ENCODE measurements around the gene BRWD1.

The BRWD1 gene

GRCh38 chr21:39307466-39307865 lies 6.0 kb downstream of the BRWD1 start:
- DNase-seq (ENCODE audit: low read depth in 1 of 2, low spot score in 1 of 2) = no peak
- TF ChIP-seq JUND (IDR thresholded peaks at IDR 0.05; ENCODE audit: low read depth) = no peak
- in situ Hi-C loops (cut with HindIII; ENCODE audit: low pct_unique_long_range_greater_than_20kb, low sequenced_read_pairs) = no loop called here

- in situ Hi-C loops (cut with HindIII; ENCODE audit: low pct_unique_long_range_greater_than_20kb, low sequenced_read_pairs) = no loop called here
- DNase-seq (ENCODE audit: low read depth in 1 of 2, low spot score in 1 of 2) = no peak
- TF ChIP-seq JUND (IDR thresholded peaks at IDR 0.05; ENCODE audit: low read depth) = no peak
Measured at GRCh38 chr21:39300587-39300986, 12.8 kb downstream of the BRWD1 start.

- in situ Hi-C loops (cut with HindIII; ENCODE audit: low pct_unique_long_range_greater_than_20kb, low sequenced_read_pairs) = no loop called here
- DNase-seq (ENCODE audit: low read depth in 1 of 2, low spot score in 1 of 2) = no peak
- no peak for TF ChIP-seq JUND (IDR thresholded peaks at IDR 0.05; ENCODE audit: low read depth)
Measured at GRCh38 chr21:39296891-39297290, 16.5 kb downstream of the BRWD1 start.

- TF ChIP-seq JUND (IDR thresholded peaks at IDR 0.05; ENCODE audit: low read depth) = no peak
- in situ Hi-C loops (cut with HindIII; ENCODE audit: low pct_unique_long_range_greater_than_20kb, low sequenced_read_pairs) = no loop called here
- no peak for DNase-seq (ENCODE audit: low read depth in 1 of 2, low spot score in 1 of 2)
Measured at GRCh38 chr21:39288987-39289386, 24.4 kb downstream of the BRWD1 start.

- in situ Hi-C loops (cut with HindIII; ENCODE audit: low pct_unique_long_range_greater_than_20kb, low sequenced_read_pairs) = no loop called here
- no peak for DNase-seq (ENCODE audit: low read depth in 1 of 2, low spot score in 1 of 2)
- TF ChIP-seq JUND (IDR thresholded peaks at IDR 0.05; ENCODE audit: low read depth) = no peak
Measured at GRCh38 chr21:39282911-39283310, 30.5 kb downstream of the BRWD1 start.

- DNase-seq (ENCODE audit: low read depth in 1 of 2, low spot score in 1 of 2) = no peak
- in situ Hi-C loops (cut with HindIII; ENCODE audit: low pct_unique_long_range_greater_than_20kb, low sequenced_read_pairs) = no loop called here
- TF ChIP-seq JUND (IDR thresholded peaks at IDR 0.05; ENCODE audit: low read depth) = no peak
Measured at GRCh38 chr21:39281853-39282252, 31.6 kb downstream of the BRWD1 start.

- no peak for TF ChIP-seq JUND (IDR thresholded peaks at IDR 0.05; ENCODE audit: low read depth)
- DNase-seq (ENCODE audit: low read depth in 1 of 2, low spot score in 1 of 2) = no peak
- in situ Hi-C loops (cut with HindIII; ENCODE audit: low pct_unique_long_range_greater_than_20kb, low sequenced_read_pairs) = no loop called here
Measured at GRCh38 chr21:39281207-39281606, 32.2 kb downstream of the BRWD1 start.

- DNase-seq (ENCODE audit: low read depth in 1 of 2, low spot score in 1 of 2) = no peak
- no peak for TF ChIP-seq JUND (IDR thresholded peaks at IDR 0.05; ENCODE audit: low read depth)
- in situ Hi-C loops (cut with HindIII; ENCODE audit: low pct_unique_long_range_greater_than_20kb, low sequenced_read_pairs) = no loop called here
Measured at GRCh38 chr21:39269620-39270019, 43.8 kb downstream of the BRWD1 start.

- DNase-seq (ENCODE audit: low read depth in 1 of 2, low spot score in 1 of 2) = no peak
Measured at GRCh38 chr21:39265603-39266002, 47.8 kb downstream of the BRWD1 start.

GRCh38 chr21:39263372-39263771 lies 50.1 kb downstream of the BRWD1 start:
- no peak for DNase-seq (ENCODE audit: low read depth in 1 of 2, low spot score in 1 of 2)
- in situ Hi-C loops (cut with HindIII; ENCODE audit: low pct_unique_long_range_greater_than_20kb, low sequenced_read_pairs) = no loop called here
- no peak for TF ChIP-seq JUND (IDR thresholded peaks at IDR 0.05; ENCODE audit: low read depth)

More at GRCh38 chr21:39265603-39266002, 47.8 kb downstream of the BRWD1 start:
- no peak for TF ChIP-seq JUND (IDR thresholded peaks at IDR 0.05; ENCODE audit: low read depth)
- in situ Hi-C loops (cut with HindIII; ENCODE audit: low pct_unique_long_range_greater_than_20kb, low sequenced_read_pairs) = no loop called here

- in situ Hi-C loops (cut with HindIII; ENCODE audit: low pct_unique_long_range_greater_than_20kb, low sequenced_read_pairs) = no loop called here
- no peak for TF ChIP-seq JUND (IDR thresholded peaks at IDR 0.05; ENCODE audit: low read depth)
- no peak for DNase-seq (ENCODE audit: low read depth in 1 of 2, low spot score in 1 of 2)
Measured at GRCh38 chr21:39258207-39258606, 55.2 kb downstream of the BRWD1 start.

GRCh38 chr21:39251326-39251725 lies 62.1 kb downstream of the BRWD1 start:
- TF ChIP-seq JUND (IDR thresholded peaks at IDR 0.05; ENCODE audit: low read depth) = no peak
- in situ Hi-C loops (cut with HindIII; ENCODE audit: low pct_unique_long_range_greater_than_20kb, low sequenced_read_pairs) = no loop called here
- DNase-seq (ENCODE audit: low read depth in 1 of 2, low spot score in 1 of 2) = no peak

GRCh38 chr21:39238275-39238674 lies 75.2 kb downstream of the BRWD1 start:
- no peak for TF ChIP-seq JUND (IDR thresholded peaks at IDR 0.05; ENCODE audit: low read depth)
- in situ Hi-C loops (cut with HindIII; ENCODE audit: low pct_unique_long_range_greater_than_20kb, low sequenced_read_pairs) = no loop called here
- DNase-seq (ENCODE audit: low read depth in 1 of 2, low spot score in 1 of 2) = no peak

- DNase-seq (ENCODE audit: low read depth in 1 of 2, low spot score in 1 of 2) = peak in 1 of 2 experiments; percentile 10
- TF ChIP-seq JUND (IDR thresholded peaks at IDR 0.05; ENCODE audit: low read depth) = no peak
- in situ Hi-C loops (cut with HindIII; ENCODE audit: low pct_unique_long_range_greater_than_20kb, low sequenced_read_pairs) = no loop called here
Measured at GRCh38 chr21:39232861-39233291, 80.6 kb downstream of the BRWD1 start.

Measured in T47D (cell line).